HUES6 (cell line): ENCODE data around the gene SYCP2.
"Not testable (repeated sequence)": the region's sequence is repeated elsewhere in the genome, so short reads cannot be mapped to it uniquely, and the experiment has no call there.

Source experiments
- H3K27ac ChIP-seq: 2 replicates; pipeline ENCODE4 v1.7.0; 2013; ENCODE audit warnings: low read depth, mild to moderate bottlenecking, low read length, inconsistent platforms
- H3K27me3 ChIP-seq: 2 replicates; pipeline ENCODE4 v1.6.1; 2013; ENCODE audit warnings: low read length; ENCODE audit not compliant: control insufficient read depth, insufficient read depth
- H3K36me3 ChIP-seq: 2 replicates; pipeline ENCODE4 v1.6.1; 2013; ENCODE audit warnings: low read length; ENCODE audit not compliant: control insufficient read depth, insufficient read depth
- H3K4me1 ChIP-seq: 2 replicates; pipeline ENCODE4 v1.6.1; 2013; ENCODE audit warnings: low read length; ENCODE audit not compliant: control insufficient read depth, insufficient read depth
- H3K4me3 ChIP-seq: 2 replicates; pipeline ENCODE4 v1.5.1; 2013; ENCODE audit warnings: low read depth, low read length
- H3K9ac ChIP-seq: one replicate; pipeline ENCODE4 v1.6.1; 2013; ENCODE audit warnings: mild to moderate bottlenecking, low read length
- H3K9me3 ChIP-seq: 2 replicates; pipeline ENCODE4 v1.6.1; 2013; ENCODE audit warnings: low read depth, low read length; ENCODE audit not compliant: control insufficient read depth, insufficient read depth

The SYCP2 gene

DNA sequence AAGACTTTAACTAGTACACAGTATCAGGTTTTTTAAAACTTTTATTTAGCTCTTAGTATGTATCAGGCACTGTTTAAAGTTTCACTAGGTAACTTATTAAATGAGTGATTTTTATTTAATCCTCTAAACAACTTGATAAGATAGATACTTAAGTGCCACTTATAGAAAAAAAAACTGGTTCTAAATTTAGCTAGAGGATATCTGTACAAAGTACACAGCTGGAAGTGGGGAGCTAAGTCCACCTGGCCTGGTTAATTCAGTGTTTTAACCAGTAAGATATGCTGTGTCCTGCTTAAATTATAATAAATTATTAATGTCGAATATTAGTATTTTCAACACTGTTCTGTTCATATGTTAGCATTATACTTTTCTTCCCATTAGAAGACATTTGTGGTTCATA, 37.5 kb downstream of the SYCP2 start:
- Histone ChIP-seq H3K9me3 (no peaks in the 10 kb centered on the region), H3K27me3 (no peaks in the 10 kb centered on the region), H3K36me3 (no peaks in the 10 kb centered on the region), H3K9ac (no peak overlapping the region), H3K4me1 (no peaks in the 10 kb centered on the region; the same call in 1 of the 2 replicates), H3K4me3 (no peak overlapping the region), H3K27ac (no peak overlapping the region)

DNA sequence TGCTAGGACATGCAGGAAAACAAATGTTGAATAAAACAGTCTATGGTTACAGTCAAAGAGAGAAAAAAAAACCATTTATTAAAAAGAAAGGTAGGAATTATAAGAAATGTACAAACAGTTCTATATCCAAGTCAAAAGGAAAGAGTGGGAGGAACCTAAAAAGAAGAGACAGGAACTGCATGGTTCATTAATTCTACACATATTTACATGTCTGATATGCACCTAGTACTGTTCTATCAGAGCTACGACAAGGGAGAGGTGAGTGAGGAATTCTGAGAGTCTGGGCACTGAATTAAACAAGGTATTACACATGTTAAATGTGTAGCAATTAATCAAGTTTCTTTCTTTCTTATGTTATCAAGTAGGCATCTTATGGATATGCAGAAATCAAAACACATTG, 41.9 kb downstream of the SYCP2 start:
- no peak overlapping the region for H3K4me3 ChIP-seq
- no peak overlapping the region for H3K9ac ChIP-seq
- no peaks in the 10 kb centered on the region for H3K4me1 ChIP-seq
- no peaks in the 10 kb centered on the region; the same call in 1 of the 2 replicates for H3K27me3 ChIP-seq
- H3K36me3 ChIP-seq, result no peaks in the 10 kb centered on the region
- H3K27ac ChIP-seq, result no peak overlapping the region
- H3K9me3 ChIP-seq, result no peaks in the 10 kb centered on the region

DNA sequence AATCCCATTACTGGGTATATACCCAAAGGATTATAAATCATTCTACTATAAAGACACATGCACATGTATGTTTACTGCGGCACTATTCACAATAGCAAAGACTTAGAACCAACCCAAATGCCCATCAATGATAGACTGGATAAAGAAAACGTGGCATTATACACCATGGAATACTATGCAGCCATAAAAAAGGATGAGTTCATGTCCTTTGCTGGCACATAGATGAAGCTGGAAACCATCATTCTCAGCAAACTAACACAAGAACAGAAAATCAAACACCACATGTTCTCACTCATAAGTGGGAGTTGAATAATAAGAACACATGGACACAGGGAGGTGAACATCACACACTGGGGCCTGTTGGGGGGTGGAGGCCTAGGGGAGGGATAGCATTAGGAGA, 43.4 kb downstream of the SYCP2 start:
- not testable (repeated sequence) for H3K27ac ChIP-seq, H3K9me3 ChIP-seq, H3K9ac ChIP-seq, H3K27me3 ChIP-seq, H3K36me3 ChIP-seq, H3K4me1 ChIP-seq, H3K4me3 ChIP-seq

DNA sequence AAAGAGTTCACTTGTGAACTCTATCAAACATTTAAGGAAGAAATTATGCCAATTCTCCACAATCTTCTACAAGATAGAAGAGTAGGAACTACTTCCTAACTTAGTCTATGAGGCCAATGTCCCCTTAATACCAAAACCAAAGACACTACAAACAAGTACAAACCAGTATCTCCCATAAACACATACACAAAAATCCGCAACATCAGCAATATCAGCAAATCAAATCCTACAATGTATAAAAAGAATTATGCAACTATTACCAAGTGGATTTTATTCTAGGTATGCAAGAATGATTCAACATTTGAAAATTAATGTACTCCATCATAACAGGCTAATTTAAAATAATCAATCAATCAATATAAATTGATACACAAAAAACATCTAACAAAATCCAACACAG, 45.4 kb downstream of the SYCP2 start:
- H3K36me3 ChIP-seq, result no peaks in the 10 kb centered on the region
- no peaks in the 10 kb centered on the region for H3K9me3 ChIP-seq
- H3K4me3 ChIP-seq, result no peak overlapping the region
- H3K4me1 ChIP-seq, result no peaks in the 10 kb centered on the region
- no peak overlapping the region for H3K9ac ChIP-seq
- H3K27me3 ChIP-seq, result no peaks in the 10 kb centered on the region; the same call in 1 of the 2 replicates
- H3K27ac ChIP-seq, result no peak overlapping the region

DNA sequence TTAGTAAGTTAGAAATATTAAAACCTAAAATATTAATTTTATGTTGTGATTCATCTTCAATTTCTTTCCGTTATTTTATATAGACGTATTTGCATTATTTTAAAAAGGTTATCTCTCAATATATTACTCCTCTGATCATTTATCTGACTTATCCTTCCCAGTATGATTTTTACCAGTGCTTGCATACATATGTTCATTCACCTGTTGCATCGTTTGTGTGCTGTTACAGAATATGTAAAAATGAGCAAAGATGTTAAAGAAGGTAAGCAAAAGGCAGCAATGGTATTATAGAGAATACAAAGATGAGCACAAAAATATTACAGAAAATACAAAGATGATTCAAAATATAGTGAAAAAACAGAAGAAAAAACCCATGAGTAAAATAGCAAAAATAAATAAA, 48.9 kb downstream of the SYCP2 start:
- H3K4me3 ChIP-seq, result no peak overlapping the region
- H3K4me1 ChIP-seq, result no peaks in the 10 kb centered on the region
- no peak overlapping the region for H3K9ac ChIP-seq
- no peak overlapping the region for H3K27ac ChIP-seq
- H3K27me3 ChIP-seq, result no peaks in the 10 kb centered on the region; the same call in 1 of the 2 replicates
- H3K36me3 ChIP-seq, result no peaks in the 10 kb centered on the region
- no peaks in the 10 kb centered on the region for H3K9me3 ChIP-seq

DNA sequence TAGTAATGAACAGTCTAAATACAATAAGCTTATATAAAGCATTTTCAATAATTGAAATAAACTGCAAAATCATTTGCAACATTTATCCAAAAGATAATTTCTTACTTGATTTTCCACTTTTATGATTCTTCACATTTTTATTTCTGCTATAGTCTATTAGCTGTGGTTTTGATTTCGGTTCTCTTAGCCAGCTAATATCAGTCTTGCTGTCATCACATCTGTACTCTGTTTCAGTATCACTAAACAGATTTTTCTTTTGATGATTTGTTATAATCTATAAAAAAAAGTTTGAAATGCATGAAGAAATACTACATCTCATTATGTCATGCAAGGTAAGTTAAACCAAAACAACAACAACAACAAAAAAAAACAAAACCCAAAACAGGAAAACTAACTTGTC, 53.2 kb downstream of the SYCP2 start:
- H3K27me3 ChIP-seq, result no peaks in the 10 kb centered on the region
- H3K36me3 ChIP-seq, result no peaks in the 10 kb centered on the region
- H3K4me1 ChIP-seq, result no peaks in the 10 kb centered on the region
- no peak overlapping the region for H3K9ac ChIP-seq
- no peak overlapping the region for H3K27ac ChIP-seq
- H3K9me3 ChIP-seq, result no peaks in the 10 kb centered on the region
- no peak overlapping the region for H3K4me3 ChIP-seq

DNA sequence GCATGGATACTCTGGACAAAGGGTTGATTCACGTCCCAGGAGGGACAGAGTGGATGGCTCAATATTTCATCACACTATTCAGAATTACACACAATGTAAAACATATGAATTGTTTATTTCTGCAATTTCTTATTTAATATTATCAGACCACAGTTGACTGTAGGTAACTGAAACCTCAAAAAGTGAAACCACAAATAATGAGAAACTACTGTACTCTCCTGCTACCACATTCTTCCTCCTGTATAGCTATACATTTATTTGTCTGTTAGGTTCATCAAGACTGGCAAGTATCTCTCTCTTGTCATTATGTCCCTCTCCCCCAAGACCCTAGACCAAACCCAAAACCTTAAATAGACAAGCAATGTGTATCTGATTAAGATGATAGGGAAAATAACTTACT, 60.0 kb downstream of the SYCP2 start:
- no peaks in the 10 kb centered on the region for H3K4me1 ChIP-seq
- H3K36me3 ChIP-seq, result no peaks in the 10 kb centered on the region
- H3K4me3 ChIP-seq, result no peak overlapping the region
- no peak overlapping the region for H3K27ac ChIP-seq
- H3K9me3 ChIP-seq, result no peaks in the 10 kb centered on the region
- H3K27me3 ChIP-seq, result no peaks in the 10 kb centered on the region
- no peak overlapping the region for H3K9ac ChIP-seq

DNA sequence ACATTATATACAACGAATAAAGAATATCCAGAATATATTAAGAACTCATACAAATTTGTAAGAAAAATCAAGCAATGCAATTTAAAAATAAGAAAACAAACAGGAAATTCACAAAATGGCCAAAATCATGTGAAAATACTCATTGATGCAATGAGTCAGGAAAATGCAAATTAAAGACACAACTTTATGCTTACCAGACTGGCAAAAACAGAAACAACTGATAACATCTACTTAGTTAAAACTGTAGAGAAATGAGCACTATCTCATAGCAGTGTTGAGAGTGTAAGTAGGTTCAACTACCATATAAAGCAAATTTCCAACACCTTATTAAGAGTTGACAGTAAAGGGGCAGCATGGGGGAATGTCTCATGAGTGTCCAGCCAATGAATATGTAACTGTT, 62.3 kb downstream of the SYCP2 start:
- Histone ChIP-seq H3K4me3 (no peak overlapping the region), H3K36me3 (no peaks in the 10 kb centered on the region), H3K27me3 (no peaks in the 10 kb centered on the region), H3K27ac (no peak overlapping the region), H3K4me1 (no peaks in the 10 kb centered on the region), H3K9ac (no peak overlapping the region), H3K9me3 (no peaks in the 10 kb centered on the region)

DNA sequence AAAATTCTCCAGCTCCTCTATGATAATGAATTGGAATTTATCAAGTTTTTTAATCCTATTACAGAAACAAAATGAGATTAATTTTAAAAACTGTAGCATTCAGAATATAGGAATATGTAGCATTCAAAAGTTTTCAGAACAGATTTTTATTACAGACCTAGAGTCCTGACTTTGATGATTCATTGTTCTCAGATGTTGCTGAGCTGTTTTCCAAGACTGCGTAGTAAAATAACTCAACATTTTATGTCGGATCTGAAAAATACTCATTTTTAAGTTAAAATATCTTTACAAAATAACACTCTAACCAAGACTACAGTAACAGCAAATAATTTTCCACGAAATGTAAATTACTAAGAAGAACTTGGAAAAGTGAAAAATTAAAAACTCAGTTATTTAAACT, 67.1 kb downstream of the SYCP2 start:
- H3K4me1 ChIP-seq, result no peaks in the 10 kb centered on the region
- H3K27me3 ChIP-seq, result no peaks in the 10 kb centered on the region
- H3K27ac ChIP-seq, result no peak overlapping the region
- no peaks in the 10 kb centered on the region for H3K36me3 ChIP-seq
- H3K9me3 ChIP-seq, result no peaks in the 10 kb centered on the region
- H3K9ac ChIP-seq, result no peak overlapping the region
- no peak overlapping the region for H3K4me3 ChIP-seq

DNA sequence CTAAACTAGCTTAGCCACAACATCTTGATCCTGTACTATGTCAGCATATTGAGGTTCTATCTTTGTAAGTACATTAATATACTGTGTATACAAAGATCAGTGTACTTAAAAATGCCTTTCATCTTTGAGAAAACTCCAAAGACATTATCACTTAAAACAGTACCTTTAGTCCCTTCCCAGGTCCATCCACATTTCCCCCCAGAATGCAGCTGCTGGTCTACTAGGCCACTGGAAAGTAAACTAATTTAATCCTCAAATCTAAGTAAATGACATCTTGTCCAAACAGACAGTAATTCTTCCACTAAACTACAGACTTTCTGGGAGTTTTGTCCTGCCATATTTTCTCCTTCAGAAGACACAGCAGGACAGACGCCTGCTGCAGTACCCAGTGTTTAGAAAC, 68.7 kb downstream of the SYCP2 start:
- Histone ChIP-seq H3K9me3 (no peaks in the 10 kb centered on the region), H3K9ac (no peak overlapping the region), H3K4me1 (no peaks in the 10 kb centered on the region), H3K27ac (no peak overlapping the region), H3K27me3 (no peaks in the 10 kb centered on the region), H3K36me3 (no peaks in the 10 kb centered on the region), H3K4me3 (no peak overlapping the region)

DNA sequence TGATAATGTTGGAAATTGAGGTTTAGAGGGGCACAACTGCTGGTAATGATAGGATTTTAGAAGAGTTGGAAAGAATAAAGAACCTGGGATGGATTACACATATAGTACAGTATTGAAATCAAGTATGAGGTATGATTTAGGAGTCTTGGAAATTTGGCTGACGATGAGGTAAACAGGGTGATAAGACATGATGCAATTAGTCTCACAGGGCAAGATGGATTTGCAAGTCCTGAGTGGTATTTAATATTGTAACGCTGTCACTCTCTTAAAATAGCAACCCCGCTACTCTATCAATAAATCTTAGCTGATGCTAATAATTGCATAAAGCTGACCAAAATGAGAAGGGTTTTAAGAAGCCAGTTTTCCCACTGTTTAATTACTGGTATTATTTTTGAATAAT, 70.4 kb downstream of the SYCP2 start:
- H3K9ac ChIP-seq, result no peak overlapping the region
- 0 out of 2 replicates have a peak, but pooled peaks cover 2% of the 10 kb centered on the region for H3K9me3 ChIP-seq
- no peaks in the 10 kb centered on the region for H3K4me1 ChIP-seq

DNA sequence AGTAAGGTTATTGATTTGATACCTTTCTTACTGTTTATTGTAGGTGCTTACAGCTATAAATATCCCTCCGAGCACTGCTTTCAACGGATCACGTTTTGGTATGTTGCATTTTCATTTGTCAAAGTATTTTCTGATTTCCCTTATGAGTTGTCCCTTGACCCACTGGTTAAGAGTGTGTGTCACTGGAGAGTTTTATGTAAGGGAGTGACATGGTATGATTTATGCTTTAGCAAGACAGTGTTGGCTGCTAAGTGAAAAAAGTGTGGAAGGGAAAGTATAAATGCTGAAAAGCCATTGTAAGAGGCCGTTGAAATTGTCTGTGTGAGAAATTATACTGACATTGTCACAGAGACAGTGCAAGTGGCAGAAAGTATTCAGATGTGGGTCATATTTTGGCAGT, 72.0 kb downstream of the SYCP2 start:
- H3K4me3 ChIP-seq, result no peak overlapping the region
- H3K36me3 ChIP-seq, result no peaks in the 10 kb centered on the region
- no peaks in the 10 kb centered on the region for H3K4me1 ChIP-seq
- H3K9me3 ChIP-seq, result peaks cover 9% of the 10 kb centered on the region; the same call in 1 of the 2 replicates
- H3K9ac ChIP-seq, result no peak overlapping the region
- H3K27me3 ChIP-seq, result no peaks in the 10 kb centered on the region
- no peak overlapping the region for H3K27ac ChIP-seq

More for the DNA sequence above, 70.4 kb downstream of the SYCP2 start:
- Histone ChIP-seq H3K4me3 (no peak overlapping the region), H3K27me3 (no peaks in the 10 kb centered on the region), H3K36me3 (no peaks in the 10 kb centered on the region), H3K27ac (no peak overlapping the region)
